Measurements from ENCODE around the gene ADK. TPM values are rescaled to one million over a fixed set of nuclear protein-coding genes. Genes with fewer than 3 reads are reported as not detected.

The ADK gene
- total and polyA plus RNA-seq, 2 of the 4 experiments (the other 2 are of a cell fraction) = 30.6 to 40.9 TPM

DNA sequence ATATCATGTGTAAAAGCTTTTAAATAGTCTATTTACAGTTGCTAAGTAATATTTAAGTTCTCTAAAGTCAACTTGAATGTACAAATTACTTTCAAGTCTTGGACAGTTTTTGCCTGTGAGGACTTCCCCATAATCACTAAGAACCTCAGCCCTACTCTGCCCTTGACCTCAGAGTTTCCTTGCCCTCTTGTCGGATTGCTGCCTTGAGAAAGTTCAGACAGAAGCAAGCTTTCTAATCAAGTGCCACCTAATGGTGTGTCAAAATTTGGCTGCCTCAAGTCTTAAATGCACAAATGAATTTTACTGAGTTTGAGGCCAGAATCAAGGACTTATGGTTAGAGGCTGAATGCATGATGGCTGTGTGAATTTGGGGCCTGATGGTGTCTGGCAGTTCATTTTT lies 587.0 kb downstream of the ADK start:
- H4K20me1 ChIP-seq (ENCODE audit: insufficient read depth, low read length) = no peaks in the 10 kb centered on the region
- H4K5ac ChIP-seq (ENCODE audit: low read depth, low read length) = no peak overlapping the region
- dilution Hi-C loops (cut with HindIII; ENCODE audit: low sequenced_read_pairs, unreplicated experiment) = no loop called here
- no peak overlapping the region for H3K14ac ChIP-seq (replicated peaks; ENCODE audit: low read depth, low read length)
- H2BK5ac ChIP-seq (ENCODE audit: low read depth, low read length, poor library complexity, severe bottlenecking) = no peak overlapping the region
- H2AFZ ChIP-seq (replicated peaks; ENCODE audit: low read length, poor library complexity) = no peak overlapping the region
- no peaks in the 10 kb centered on the region for H3K9me3 ChIP-seq (ENCODE audit: control insufficient read depth, insufficient read depth, low read length)
- H3K9me1 ChIP-seq (ENCODE audit: insufficient read depth, low read length) = no peaks in the 10 kb centered on the region; the same call in 1 of the 2 replicates
- H3K4ac ChIP-seq (ENCODE audit: low read depth, low read length) = no peak overlapping the region
- DNase-seq (peak; percentile 3), ATAC-seq (ENCODE audit: low read depth) (no peak)
- H2BK20ac ChIP-seq (ENCODE audit: low read depth, low read length) = no peak overlapping the region
- no peak overlapping the region for H3K27ac ChIP-seq (ENCODE audit: insufficient read depth, low read length)
- no peak overlapping the region for H3K9ac ChIP-seq (ENCODE audit: low read depth, low read length)
- H3K79me1 ChIP-seq (ENCODE audit: low read depth in 1 of 2, low read length in 2 of 2) = no peaks in the 10 kb centered on the region
- H3K4me2 ChIP-seq (ENCODE audit: low read depth, low read length) = no peak overlapping the region
- no peak overlapping the region for H2BK15ac ChIP-seq (ENCODE audit: low read depth, low read length)
- no peak overlapping the region for H2AK9ac ChIP-seq (replicated peaks; ENCODE audit: low read depth, low read length, poor library complexity)
- H3K56ac ChIP-seq (ENCODE audit: extremely low read depth, insufficient read depth, low read length) = no peak overlapping the region
- BruUV-seq (replicated peaks) = no TSS peak
- H4K91ac ChIP-seq (ENCODE audit: insufficient read depth, low read depth, low read length) = no peak overlapping the region
- intact Hi-C loops (cut with micrococcal nuclease) = no loop called here
- TF ChIP-seq CHD1 (IDR thresholded peaks at IDR 0.05; ENCODE audit: low read depth, low read length) (no peak), RCOR1 (IDR thresholded peaks at IDR 0.05; ENCODE audit: insufficient replicate concordance, low read length) (no peak), CEBPB (IDR thresholded peaks at IDR 0.05; ENCODE audit: low read depth, low read length) (no peak), SMC3 (IDR thresholded peaks at IDR 0.05; ENCODE audit: low read depth, low read length) (no peak)
- TF ChIP-seq, protein P1, sequence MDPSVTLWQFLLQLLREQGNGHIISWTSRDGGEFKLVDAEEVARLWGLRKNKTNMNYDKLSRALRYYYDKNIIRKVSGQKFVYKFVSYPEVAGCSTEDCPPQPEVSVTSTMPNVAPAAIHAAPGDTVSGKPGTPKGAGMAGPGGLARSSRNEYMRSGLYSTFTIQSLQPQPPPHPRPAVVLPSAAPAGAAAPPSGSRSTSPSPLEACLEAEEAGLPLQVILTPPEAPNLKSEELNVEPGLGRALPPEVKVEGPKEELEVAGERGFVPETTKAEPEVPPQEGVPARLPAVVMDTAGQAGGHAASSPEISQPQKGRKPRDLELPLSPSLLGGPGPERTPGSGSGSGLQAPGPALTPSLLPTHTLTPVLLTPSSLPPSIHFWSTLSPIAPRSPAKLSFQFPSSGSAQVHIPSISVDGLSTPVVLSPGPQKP (IDR thresholded peaks at IDR 0.05; ENCODE audit: borderline replicate concordance, low read depth, low read length) = no peak
- H3K18ac ChIP-seq (ENCODE audit: low read depth, low read length) = no peak overlapping the region
- ChIA-PET CTCF (interaction anchor here (0.6 to 1.4 kb wide), 3 partner anchors 10 to 57 kb away, joined by 3 read pairs; no protein-coding TSS in a partner anchor), POLR2A (ENCODE audit: unreplicated experiment) (no interaction called here)
- H3K4me3 ChIP-seq (ENCODE audit: insufficient read depth, low read depth, low read length) = no peak overlapping the region
- in situ Hi-C loops (cut with MboI; ENCODE audit: low sequenced_read_pairs) = no loop called here
- H3K36me3 ChIP-seq (ENCODE audit: control insufficient read depth, insufficient read depth, low read length) = no peaks in the 10 kb centered on the region
- no peak overlapping the region for H4K8ac ChIP-seq (ENCODE audit: low read depth in 2 of 2, low read length in 2 of 2)
- WGBS, 2 experiments (ENCODE audit: extremely low coverage in 2 of 2, insufficient read length in 1 of 2) = no CpG with 5 or more reads among the region's 1 CpG
- no peak overlapping the region for H2BK120ac ChIP-seq (ENCODE audit: low read depth, low read length)
- no peak overlapping the region for H2AK5ac ChIP-seq (ENCODE audit: low read depth, low read length)
- H3K27me3 ChIP-seq (ENCODE audit: control insufficient read depth, insufficient read depth, low read length) = no peaks in the 10 kb centered on the region
- no peaks in the 10 kb centered on the region for H3K4me1 ChIP-seq (ENCODE audit: control insufficient read depth, insufficient read depth, low read length)
- no peak overlapping the region for H3K23ac ChIP-seq (ENCODE audit: low read depth, low read length)

All from IMR-90 (cell line).